HG03095 (cell line): ENCODE measurements around the gene NXNL2.

Experiments used
- ATAC-seq: cut with Tn5 transposase; IDR thresholded peaks from one replicate; pipeline ENCODE4 v1.9.1; 2021; ENCODE audit warnings: moderate library complexity; ENCODE audit not compliant: unreplicated experiment

The NXNL2 gene

GRCh38 chr9:88578121-88579049 is 43.4 kb downstream of the NXNL2 start:
- peak; percentile 65 for ATAC-seq

- ATAC-seq: no peak
Observed at GRCh38 chr9:88579050-88579715, 44.2 kb downstream of the NXNL2 start.

- ATAC-seq: no peak
Observed at GRCh38 chr9:88580961-88581360, 46.0 kb downstream of the NXNL2 start.

- ATAC-seq: no peak
Observed at GRCh38 chr9:88583901-88584596, 49.1 kb downstream of the NXNL2 start.

- no peak for ATAC-seq
Observed at GRCh38 chr9:88585426-88585825, 50.4 kb downstream of the NXNL2 start.

- ATAC-seq: no peak
Observed at GRCh38 chr9:88586452-88586851, 51.5 kb downstream of the NXNL2 start.

GRCh38 chr9:88587182-88587581 is 52.2 kb downstream of the NXNL2 start:
- no peak for ATAC-seq

GRCh38 chr9:88587885-88588649 is 53.1 kb downstream of the NXNL2 start:
- ATAC-seq: no peak

- no peak for ATAC-seq
Observed at GRCh38 chr9:88589656-88590055, 54.7 kb downstream of the NXNL2 start.

- no peak for ATAC-seq
Observed at GRCh38 chr9:88590558-88591146, 55.7 kb downstream of the NXNL2 start.

GRCh38 chr9:88593537-88594185 is 58.7 kb downstream of the NXNL2 start:
- ATAC-seq: peak; percentile 60
